Thyroid gland (tissue), 4 donors: ENCODE measurements around the gene SPATA3.

ENCODE experiments used
- CTCF ChIP-seq, 6 experiments: fragments of 200-600 bp in 3 of 6; fragments of 450-650 bp in 3 of 6; sonication (generic) in 3 of 6; IDR thresholded peaks; one replicate each; pipeline ENCODE4 v1.5.1; 2016 to 2019; ENCODE audit warnings: antibody characterized with exemption in 6 of 6, mild to moderate bottlenecking in 2 of 6, inconsistent platforms in 1 of 6, moderate library complexity in 1 of 6
- POLR2A ChIP-seq, 2 donors: fragments of 450-650 bp; IDR thresholded peaks; one replicate each; pipeline ENCODE4 v1.6.1; 2017; ENCODE audit warnings: antibody characterized with exemption in 2 of 2, mild to moderate bottlenecking in 2 of 2, moderate library complexity in 1 of 2

- no peak for TF ChIP-seq CTCF (IDR thresholded peaks at IDR 0.05)
- no peak for TF ChIP-seq POLR2A (IDR thresholded peaks at IDR 0.05)
Measured at GRCh38 chr2:230954746-230955145, 41.2 kb upstream of the SPATA3 start.
